Measurements from ENCODE around the gene AMMECR1L. TPM values are rescaled to one million over a fixed set of nuclear protein-coding genes. Genes with fewer than 3 reads are reported as not detected.

Gene AMMECR1L
- total and polyA plus RNA-seq, 2 of the 13 experiments (the other 11 are each of a cell fraction or from before 2014, with no cell fraction given) = 9.1 to 14.2 TPM

GRCh38 chr2:127847931-127848330 lies 37.8 kb downstream of the AMMECR1L start:
- no peak overlapping the region for H2AFZ ChIP-seq (ENCODE audit: low read length)
- H3K4me1 ChIP-seq (ENCODE audit: insufficient read depth, low read length) = peaks cover under 1% of the 10 kb centered on the region; the same call in 1 of the 2 replicates
- no TSS peak for BruUV-seq (replicated peaks)
- no peaks in the 10 kb centered on the region for H3K9me3 ChIP-seq (ENCODE audit: low read length)
- peaks cover 41 to 70% of the 10 kb centered on the region in 2 experiments for H3K36me3 ChIP-seq (replicated peaks in 1 of 2; ENCODE audit: control insufficient read depth in 1 of 2, insufficient read depth in 2 of 2, low read length in 2 of 2)
- no peaks in the 10 kb centered on the region for H3K27me3 ChIP-seq (ENCODE audit: control insufficient read depth in 1 of 2, insufficient read depth in 2 of 2, low read length in 2 of 2)
- peaks cover 21% of the 10 kb centered on the region for H3K79me2 ChIP-seq (ENCODE audit: insufficient read depth, low read length)
- H3K4me2 ChIP-seq (ENCODE audit: low read depth, low read length) = no peak overlapping the region
- no peak overlapping the region for H3K9ac ChIP-seq (ENCODE audit: insufficient read depth, low read depth, low read length)
- POLR2A ChIA-PET = no interaction called here
- CTCF ChIA-PET (ENCODE audit: low intra/inter-chr PET ratio, low total read pairs) = no interaction called here
- no peaks in the 10 kb centered on the region; the same call in 1 of the 2 replicates for H4K20me1 ChIP-seq (ENCODE audit: insufficient read depth, low read length)
- in situ Hi-C loops (cut with HindIII; ENCODE audit: extremely low pct_ligation_motif_present, low pct_unique_long_range_greater_than_20kb) = no loop called here
- ATAC-seq = no peak
- FAIRE-seq = no peak
- DNase-seq (ENCODE audit: low spot score) = no peak
- intact Hi-C loops (cut with micrococcal nuclease; ENCODE audit: unreplicated experiment) = no loop called here
- H3K27ac ChIP-seq (ENCODE audit: extremely low read length, insufficient read depth, low read length) = no peak overlapping the region
- no peak overlapping the region for H3K4me3 ChIP-seq (replicated peaks in 1 of 3; ENCODE audit: insufficient read depth in 1 of 3, low read depth in 2 of 3, low read length in 3 of 3)
- WGBS (ENCODE audit: low lambda C conversion rate) = 95% methylated on average over 7 of the region's 7 CpGs
- no peak for TF ChIP-seq MYNN (CRISPR knock-in tag; IDR thresholded peaks at IDR 0.05; ENCODE audit: low read depth)
- TF ChIP-seq ZUFSP (CRISPR knock-in tag; IDR thresholded peaks at IDR 0.05; ENCODE audit: borderline replicate concordance) = no peak
- no peak for TF ChIP-seq ZNF556 (CRISPR knock-in tag; IDR thresholded peaks at IDR 0.05; ENCODE audit: borderline replicate concordance)
- TF ChIP-seq ZNF772 (CRISPR knock-in tag; IDR thresholded peaks at IDR 0.05) = no peak
- TF ChIP-seq DR1 (CRISPR knock-in tag; IDR thresholded peaks at IDR 0.05) = no peak
- no peak for TF ChIP-seq NR2F2 (IDR thresholded peaks at IDR 0.05; ENCODE audit: borderline replicate concordance, low read depth)
- TF ChIP-seq KLF15 (CRISPR knock-in tag; IDR thresholded peaks at IDR 0.05; ENCODE audit: borderline replicate concordance) = no peak
- no peak for TF ChIP-seq HNRNPK (IDR thresholded peaks at IDR 0.05; ENCODE audit: low read depth, low read length, poor library complexity, severe bottlenecking)
- TF ChIP-seq ZNF616 (CRISPR knock-in tag; IDR thresholded peaks at IDR 0.05; ENCODE audit: low read depth) = no peak
- no peak for TF ChIP-seq ZNF724P (CRISPR knock-in tag; IDR thresholded peaks at IDR 0.05; ENCODE audit: borderline replicate concordance)
- TF ChIP-seq KLF16 (CRISPR knock-in tag; IDR thresholded peaks at IDR 0.05) = no peak
- TF ChIP-seq RNF219 (CRISPR knock-in tag; IDR thresholded peaks at IDR 0.05) = no peak
- TF ChIP-seq ZNF576 (CRISPR knock-in tag; IDR thresholded peaks at IDR 0.05) = no peak
- TF ChIP-seq ZNF281 (CRISPR knock-in tag; IDR thresholded peaks at IDR 0.05; ENCODE audit: borderline replicate concordance) = no peak
- TF ChIP-seq ZSCAN5A (CRISPR knock-in tag; IDR thresholded peaks at IDR 0.05; ENCODE audit: borderline replicate concordance) = no peak
- TF ChIP-seq GZF1 (CRISPR knock-in tag; IDR thresholded peaks at IDR 0.05) = no peak

Data from HepG2 (cell line).